SK-N-MC (cell line): ENCODE measurements around the gene DNAJC11.

Experiments
- DNase-seq: peaks from one replicate; pipeline ENCODE4 v3.0.0-alpha.2; 2011; ENCODE audit warnings: low read depth, low spot score
- H3K27ac ChIP-seq: fragments of 200-600 bp; sonication (generic); 2 replicates; pipeline ENCODE4 v1.5.1; 2016; ENCODE audit warnings: mixed run types
- H3K36me3 ChIP-seq: fragments of 200-600 bp; sonication (generic); 2 replicates; pipeline ENCODE4 v1.6.1; 2017; ENCODE audit warnings: antibody characterized with exemption, low read length, mixed read lengths; ENCODE audit not compliant: insufficient read depth
- H3K4me3 ChIP-seq: fragments of 200-600 bp; sonication (generic); 2 replicates; pipeline ENCODE4 v1.5.1; 2016
- H3K9ac ChIP-seq: fragments of 200-600 bp; sonication (generic); 2 replicates; pipeline ENCODE4 v1.8.0; 2017; ENCODE audit warnings: mixed run types, mixed read lengths; ENCODE audit not compliant: insufficient read length
- H3K9me3 ChIP-seq: fragments of 200-600 bp; sonication (generic); 2 replicates; pipeline ENCODE4 v1.6.1; 2017; ENCODE audit warnings: low read depth, mild to moderate bottlenecking, antibody characterized with exemption, low read length, moderate library complexity, mixed read lengths
- EZH2 ChIP-seq: fragments of 200-600 bp; sonication (generic); IDR thresholded peaks from one replicate; pipeline ENCODE4 v1.6.1; 2017; ENCODE audit warnings: antibody characterized with exemption
- FOXP2 ChIP-seq: optimal IDR thresholded peaks from 2 replicates; pipeline ENCODE3; 2011; ENCODE audit warnings: mild to moderate bottlenecking, moderate library complexity; ENCODE audit not compliant: insufficient read depth; ENCODE audit errors: extremely low read length, control extremely low read depth
- POLR2AphosphoS5 ChIP-seq: IDR thresholded peaks from 2 replicates; pipeline ENCODE4 v1.6.1; 2012; ENCODE audit warnings: mild to moderate bottlenecking, low read depth, low read length, borderline replicate concordance

DNAJC11 gene

GRCh38 chr1:6625584-6626149 is 75.9 kb downstream of the DNAJC11 start:
- no peak overlapping the region for H3K27ac ChIP-seq

GRCh38 chr1:6624710-6625583 is 76.7 kb downstream of the DNAJC11 start, which contains the start of gene THAP3:
Gene THAP3, plus strand, starts transcription at chr1:6624868. Its CDS starts 351 bp downstream, at chr1:6625219.
- H3K27ac ChIP-seq: peak within 1 kb of the TSS; percentile 26
- H3K36me3 ChIP-seq: peaks cover 64% of the 10 kb centered on the region
- H3K9ac ChIP-seq: peak within 1 kb of the TSS; percentile 86
- H3K4me3 ChIP-seq: peak within 1 kb of the TSS; percentile 82
- H3K9me3 ChIP-seq: no peaks in the 10 kb centered on the region
- no peak for DNase-seq
- no peak for TF ChIP-seq EZH2
- peak; percentile 76 for TF ChIP-seq POLR2AphosphoS5
- no peak for TF ChIP-seq FOXP2

More at GRCh38 chr1:6625584-6626149, 75.9 kb downstream of the DNAJC11 start:
- Histone ChIP-seq H3K9me3 (no peaks in the 10 kb centered on the region), H3K4me3 (peak overlapping the region; percentile 82), H3K9ac (peak overlapping the region; percentile 86), H3K36me3 (peaks cover 59% of the 10 kb centered on the region)
- DNase-seq: no peak
- TF ChIP-seq FOXP2: no peak
- TF ChIP-seq EZH2: no peak
- TF ChIP-seq POLR2AphosphoS5: no peak

GRCh38 chr1:6623269-6623965 is 78.2 kb downstream of the DNAJC11 start:
- DNase-seq: no peak

GRCh38 chr1:6622396-6623152 is 79.0 kb downstream of the DNAJC11 start:
- Histone ChIP-seq H3K9ac (peak overlapping the region; percentile 26), H3K36me3 (peaks cover 63% of the 10 kb centered on the region), H3K9me3 (no peaks in the 10 kb centered on the region), H3K4me3 (no peak overlapping the region), H3K27ac (peak overlapping the region; percentile 23)
- no peak for DNase-seq
- TF ChIP-seq FOXP2 (no peak), EZH2 (no peak), POLR2AphosphoS5 (no peak)

More at GRCh38 chr1:6623269-6623965, 78.2 kb downstream of the DNAJC11 start:
- no peak overlapping the region for H3K9ac ChIP-seq
- H3K4me3 ChIP-seq: no peak overlapping the region
- no peaks in the 10 kb centered on the region for H3K9me3 ChIP-seq
- TF ChIP-seq POLR2AphosphoS5 (no peak), FOXP2 (no peak), EZH2 (no peak)
- peaks cover 63% of the 10 kb centered on the region for H3K36me3 ChIP-seq
- peak overlapping the region; percentile 26 for H3K27ac ChIP-seq

- Histone ChIP-seq H3K27ac (peak overlapping the region; percentile 23), H3K9ac (peak overlapping the region; percentile 26), H3K36me3 (peaks cover 65% of the 10 kb centered on the region), H3K9me3 (no peaks in the 10 kb centered on the region), H3K4me3 (no peak overlapping the region)
- DNase-seq: no peak
- no peak for TF ChIP-seq POLR2AphosphoS5
- TF ChIP-seq FOXP2: no peak
- no peak for TF ChIP-seq EZH2
Observed at GRCh38 chr1:6621429-6622391, 79.9 kb downstream of the DNAJC11 start.

- H3K36me3 ChIP-seq: peaks cover 68% of the 10 kb centered on the region
- H3K4me3 ChIP-seq: no peak overlapping the region
- H3K9me3 ChIP-seq: no peaks in the 10 kb centered on the region
- H3K27ac ChIP-seq: no peak overlapping the region
- no peak for TF ChIP-seq FOXP2
- no peak for TF ChIP-seq EZH2
- TF ChIP-seq POLR2AphosphoS5: no peak
- DNase-seq: no peak
- no peak overlapping the region for H3K9ac ChIP-seq
Observed at GRCh38 chr1:6619045-6619444, 82.6 kb downstream of the DNAJC11 start.
